NCI-H1092 (cell line): Measurements from ENCODE around the gene LDHAL6B.

Experiments used
- DNase-seq: peaks from one replicate; lab custom pipeline; 2025; lab: John Stamatoyannopoulos, UW

Gene LDHAL6B

DNA sequence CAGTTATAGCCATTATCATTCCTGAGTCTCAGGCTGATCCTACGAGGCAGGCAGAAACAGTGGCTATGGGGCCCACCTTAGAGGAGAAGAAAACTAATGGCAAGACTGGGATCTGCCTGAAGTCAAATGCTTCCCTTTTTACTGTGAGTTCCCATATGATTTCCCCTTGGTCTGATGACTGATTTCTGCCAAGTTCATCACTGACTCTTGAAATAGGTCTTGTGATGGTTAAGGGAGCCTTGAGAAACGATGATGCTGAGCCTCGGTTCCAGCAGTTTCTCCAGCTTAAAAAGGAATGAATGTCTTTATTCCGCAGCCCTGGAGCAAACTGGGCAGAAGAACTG, 29.4 kb upstream of the LDHAL6B start:
- no peak for DNase-seq

DNA sequence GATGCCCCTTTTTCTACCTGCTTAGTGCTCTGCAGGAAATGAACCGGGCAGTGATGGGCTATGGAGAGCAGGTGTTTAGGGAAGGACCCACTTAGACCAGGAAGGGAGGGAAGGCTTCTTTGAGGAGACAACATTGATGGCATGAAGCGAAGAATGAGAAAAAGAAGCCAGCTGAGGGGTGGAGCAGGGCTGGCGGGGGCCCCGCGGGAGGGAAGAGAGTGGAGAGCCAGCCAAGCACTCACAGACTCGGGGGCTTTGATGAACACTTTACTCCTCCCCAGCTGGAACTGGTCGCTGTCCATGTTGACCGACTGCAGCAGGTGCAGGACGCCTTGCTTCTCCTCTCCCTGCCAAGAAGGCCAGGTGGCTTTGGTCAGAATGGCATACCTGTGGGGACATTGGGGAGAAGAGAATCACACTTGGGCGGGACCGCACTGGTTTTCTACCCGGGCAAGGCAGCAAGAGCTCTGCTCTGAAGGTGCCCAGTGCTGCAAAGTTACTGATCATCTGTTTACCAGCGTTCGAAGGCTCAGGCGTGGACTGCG, 28.4 kb upstream of the LDHAL6B start:
- no peak for DNase-seq

DNA sequence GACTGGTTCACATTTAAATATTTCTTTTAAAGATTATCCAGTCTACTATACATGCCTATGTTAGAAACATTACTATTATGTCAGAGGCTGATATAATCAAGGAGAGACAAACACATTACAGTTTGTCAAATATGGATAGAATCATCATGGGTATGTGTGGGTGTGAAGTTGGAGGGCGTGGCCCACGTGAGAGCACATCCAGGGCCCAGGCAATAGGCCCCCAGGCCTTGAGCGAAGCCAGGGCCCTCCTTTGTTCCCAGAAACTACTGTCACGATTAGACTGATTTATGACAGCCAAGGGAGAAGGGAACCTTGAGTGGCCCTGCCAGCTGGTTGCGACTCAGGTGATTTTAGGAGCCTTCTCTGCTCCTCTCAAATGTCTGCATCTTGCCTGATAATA, 26.9 kb upstream of the LDHAL6B start:
- no peak for DNase-seq

DNA sequence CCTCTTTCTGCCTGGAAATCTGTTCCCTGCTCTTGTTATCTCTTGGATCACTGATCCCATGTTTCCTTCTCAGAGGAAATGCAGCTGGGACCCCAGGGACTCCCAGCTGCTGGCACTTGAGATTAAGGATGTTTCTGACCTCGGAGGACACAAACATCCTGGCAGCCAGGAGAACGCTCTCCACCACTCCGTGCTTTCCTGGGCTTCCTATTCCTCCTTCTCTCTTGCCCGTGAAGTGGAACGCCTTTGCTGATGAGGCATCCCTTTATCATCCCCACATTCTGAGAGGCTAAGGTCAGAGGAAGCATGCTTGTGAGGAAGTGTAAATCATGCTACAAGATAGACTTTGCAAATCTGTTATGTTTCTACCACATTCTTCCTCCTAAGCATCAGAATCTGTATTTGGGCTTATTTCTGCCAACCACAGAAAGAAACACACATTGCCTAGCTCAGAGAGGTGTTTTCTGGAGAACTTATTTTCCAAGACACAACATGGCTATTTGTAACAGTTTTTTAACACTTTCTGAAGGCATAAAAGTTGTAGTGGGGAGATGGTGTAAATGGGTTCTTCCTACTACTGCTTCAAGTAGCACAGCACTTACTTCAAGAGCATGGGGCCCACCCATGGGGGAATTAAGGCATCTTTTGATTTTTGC, 25.6 kb upstream of the LDHAL6B start:
- no peak for DNase-seq

DNA sequence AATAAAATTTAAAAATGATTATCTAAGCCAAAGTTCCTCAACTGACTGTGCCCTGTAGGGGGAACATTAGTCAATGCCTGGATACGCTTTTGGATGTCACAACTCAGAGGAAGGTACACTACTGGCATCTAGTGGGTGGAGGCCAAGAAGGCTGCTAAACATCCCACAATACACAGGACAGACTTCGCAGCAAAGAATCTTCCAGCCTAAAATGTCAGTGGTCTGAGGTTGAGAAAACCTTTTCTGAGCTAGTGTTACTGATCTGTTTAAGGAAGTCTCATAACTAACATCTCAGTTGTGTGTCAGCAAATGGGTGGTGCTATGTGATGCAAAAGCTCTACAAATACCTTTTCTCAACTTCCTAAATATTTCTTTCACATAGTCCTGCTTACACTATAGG, 20.9 kb upstream of the LDHAL6B start:
- no peak for DNase-seq

DNA sequence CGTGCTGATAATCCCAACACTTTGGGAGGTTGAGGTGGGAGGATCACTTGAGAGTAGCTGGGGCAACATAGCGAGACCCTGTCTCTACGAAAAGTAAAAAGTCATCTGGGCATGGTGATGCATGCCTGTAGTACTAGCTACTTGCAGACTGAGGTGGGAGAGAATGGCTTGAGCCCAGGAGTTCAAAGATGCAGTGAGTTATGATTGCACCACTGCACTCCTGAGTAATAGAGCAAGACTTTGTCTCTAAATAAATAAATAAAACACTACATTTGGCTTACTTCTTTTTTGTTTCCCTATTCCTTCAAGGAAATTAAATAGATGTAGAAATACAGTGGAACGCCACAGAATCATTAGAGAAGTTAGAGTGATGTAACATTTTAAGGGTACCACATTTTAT, 20.1 kb upstream of the LDHAL6B start:
- DNase-seq = no peak

DNA sequence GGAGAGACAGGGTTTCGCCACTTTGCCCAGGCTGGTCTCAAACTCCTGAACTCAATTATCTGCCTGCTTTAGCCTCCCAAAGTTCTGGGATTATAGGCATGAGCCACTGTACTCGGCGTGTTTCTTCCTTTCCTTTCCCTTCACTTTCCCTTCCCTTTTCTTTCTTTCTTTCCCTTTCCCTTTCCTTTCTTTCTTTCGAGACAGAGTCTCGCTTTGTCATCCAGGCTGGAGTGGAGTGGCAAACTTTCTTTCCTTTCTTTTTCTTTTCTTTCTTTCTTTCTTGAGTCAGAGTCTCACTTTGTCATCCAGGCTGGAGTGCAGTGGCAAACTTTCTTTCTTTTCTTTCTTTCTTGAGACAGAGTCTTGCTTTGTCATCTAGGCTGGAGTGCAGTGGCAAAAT, 17.4 kb upstream of the LDHAL6B start:
- DNase-seq = no peak

DNA sequence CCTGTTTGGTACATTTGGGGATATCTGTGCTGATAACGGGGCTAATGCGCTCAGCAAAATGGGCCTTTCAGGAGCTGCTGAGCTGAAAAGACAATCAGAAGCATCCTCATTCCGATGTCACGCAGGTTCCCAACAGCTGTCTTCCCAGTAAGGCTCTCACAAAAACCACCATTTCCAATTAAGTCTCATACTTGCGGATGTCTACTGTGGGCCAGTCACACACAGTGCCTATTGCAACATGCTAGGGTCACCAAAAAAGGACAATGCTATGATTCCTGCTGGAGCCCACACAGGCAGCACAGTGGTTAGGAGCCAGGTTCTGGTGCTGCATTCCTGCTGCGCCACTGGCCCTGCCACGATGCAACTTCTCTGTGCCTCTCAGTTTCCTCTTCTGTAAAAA, 16.4 kb upstream of the LDHAL6B start:
- DNase-seq = no peak

DNA sequence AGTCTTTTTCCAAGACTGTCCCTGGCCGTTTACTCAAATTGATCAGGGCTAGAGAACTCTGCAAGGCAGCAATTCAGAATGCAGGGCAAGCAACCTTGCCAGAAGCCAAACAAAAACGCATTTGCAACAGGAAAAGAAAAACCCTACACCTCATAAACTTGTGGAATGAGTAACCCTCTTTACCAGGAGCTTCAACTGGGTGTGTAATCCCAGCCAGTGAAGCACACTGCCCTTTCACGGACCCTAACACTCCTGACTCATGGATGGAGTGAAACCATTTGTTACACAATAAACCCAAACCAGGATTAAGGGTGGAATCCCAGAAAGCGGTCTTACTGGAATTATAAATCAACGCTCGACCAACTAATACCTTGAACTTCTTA, 14.8 kb upstream of the LDHAL6B start:
- no peak for DNase-seq

DNA sequence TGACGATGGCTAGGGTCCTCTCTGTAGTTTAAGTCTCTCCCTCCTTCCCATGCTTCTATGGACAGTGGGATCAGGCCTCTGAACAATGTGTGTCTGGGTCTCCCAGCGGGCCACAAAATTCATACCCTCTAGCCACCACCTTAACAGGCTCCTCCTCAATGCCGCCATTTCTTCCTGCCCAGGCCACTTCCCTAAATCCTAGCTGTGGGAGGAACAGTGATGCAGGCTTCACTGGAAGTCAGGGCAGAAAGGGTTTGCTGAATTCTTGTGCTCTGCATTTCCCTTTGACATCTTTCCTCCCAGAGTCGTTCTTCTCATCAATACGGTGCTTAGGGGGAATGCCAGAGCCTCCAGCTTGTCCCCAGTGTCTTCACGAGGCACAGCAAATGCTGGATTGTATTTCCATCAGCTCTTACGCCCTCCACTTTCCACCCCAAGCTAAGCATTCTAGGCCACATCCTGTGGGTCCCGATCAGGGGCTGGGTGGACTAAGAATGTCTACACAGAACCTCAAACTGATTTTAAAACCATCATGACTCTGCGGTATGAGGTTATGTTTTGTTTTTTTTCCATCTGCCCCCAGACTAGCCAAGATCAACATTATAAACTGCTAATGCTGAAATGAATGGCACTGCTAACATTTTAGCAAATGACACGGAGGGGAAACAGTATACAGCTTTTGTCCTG, 11.9 kb upstream of the LDHAL6B start:
- no peak for DNase-seq

DNA sequence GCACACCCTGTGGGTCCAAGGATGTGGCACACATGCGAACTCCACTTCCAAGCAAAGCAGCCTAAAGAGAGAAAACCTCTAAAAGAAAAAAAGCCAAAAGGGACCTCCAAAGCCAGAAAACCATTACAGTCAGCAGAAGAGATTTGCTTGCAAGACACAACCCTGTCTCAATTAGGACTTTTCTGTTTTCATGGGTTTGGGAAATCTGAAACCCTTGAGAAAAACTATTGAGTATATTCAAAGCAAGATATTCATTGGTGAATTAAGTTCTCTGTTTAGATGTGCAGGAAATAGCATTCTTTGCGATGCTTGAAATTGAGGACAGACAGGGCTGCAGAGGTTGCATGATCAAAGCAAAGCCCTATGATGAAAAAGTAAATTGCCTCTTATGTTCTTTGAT, 10.2 kb upstream of the LDHAL6B start:
- no peak for DNase-seq

DNA sequence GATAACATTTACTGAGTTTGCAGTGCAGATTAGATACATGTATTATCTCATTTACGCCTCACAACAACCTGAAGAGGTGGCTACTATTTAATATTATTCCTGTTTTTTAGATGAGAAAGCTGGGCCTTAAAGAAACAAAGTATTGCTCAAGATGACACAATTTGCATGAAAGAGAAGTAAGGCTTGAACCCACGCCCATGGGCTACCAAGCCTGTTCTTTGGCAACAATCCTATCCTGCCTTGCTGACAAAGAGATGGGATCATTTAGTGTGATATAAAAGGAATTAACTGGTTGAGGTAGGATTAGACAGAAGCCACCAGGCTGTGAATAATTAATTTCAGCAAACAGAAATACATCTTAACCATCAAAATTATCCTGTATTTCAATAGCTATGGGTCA, 9.2 kb upstream of the LDHAL6B start:
- no peak for DNase-seq

DNA sequence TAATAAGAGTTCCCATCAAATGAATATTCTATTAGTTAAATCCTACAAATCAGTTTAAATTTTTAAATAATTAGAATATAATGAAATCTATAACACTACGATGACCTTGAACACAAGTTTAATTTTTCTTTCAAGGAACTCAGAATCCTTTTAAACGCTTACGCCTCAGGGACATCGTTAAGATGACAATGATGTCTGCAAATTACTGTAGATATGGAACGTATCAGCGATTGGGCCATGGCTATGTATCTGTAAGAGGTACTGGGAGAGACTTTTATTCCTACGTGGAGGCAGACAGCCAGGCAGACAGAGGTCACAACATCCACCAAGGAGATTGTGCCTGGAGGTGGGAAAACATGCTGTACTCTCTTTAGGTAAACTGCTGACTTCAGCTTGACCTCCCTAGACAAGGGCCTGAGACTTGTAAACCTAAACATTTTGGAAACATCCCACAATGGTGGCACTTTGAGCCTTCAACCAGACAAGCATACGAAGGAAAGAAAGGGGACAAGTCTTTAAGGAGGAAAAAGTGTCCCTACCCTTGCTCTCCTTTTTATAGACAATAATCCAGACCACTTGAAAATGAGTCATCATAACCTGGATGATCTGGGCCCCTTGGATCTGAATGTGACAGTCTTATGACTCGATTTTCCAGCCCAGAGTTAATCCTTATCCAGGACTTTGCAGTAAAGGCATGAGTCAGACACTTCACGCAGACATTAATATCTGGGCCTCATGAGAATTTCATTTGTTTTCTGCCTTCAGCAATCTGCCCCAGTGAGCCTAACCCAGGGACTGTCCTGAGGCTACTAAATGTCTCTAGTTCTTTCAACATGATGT, 6.8 kb upstream of the LDHAL6B start:
- no peak for DNase-seq

DNA sequence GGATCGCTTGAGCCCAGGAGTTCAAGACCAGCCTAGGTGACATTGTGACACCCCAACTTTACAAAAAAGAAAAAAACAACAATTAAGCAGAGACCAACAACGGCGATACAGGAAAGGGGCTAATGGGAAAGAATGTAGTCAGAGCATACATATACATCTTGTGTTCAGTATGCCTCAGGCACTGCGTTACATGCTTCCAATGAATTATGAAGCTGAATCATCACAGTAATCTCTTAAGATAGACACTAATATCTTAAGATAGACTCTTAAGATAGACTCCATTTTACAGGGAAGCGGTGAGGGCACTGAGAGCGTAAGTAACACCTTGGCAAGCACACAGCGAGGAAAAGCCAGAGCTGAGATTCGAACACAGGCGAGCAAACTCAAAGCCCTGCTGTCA, 6.1 kb upstream of the LDHAL6B start:
- DNase-seq = no peak

DNA sequence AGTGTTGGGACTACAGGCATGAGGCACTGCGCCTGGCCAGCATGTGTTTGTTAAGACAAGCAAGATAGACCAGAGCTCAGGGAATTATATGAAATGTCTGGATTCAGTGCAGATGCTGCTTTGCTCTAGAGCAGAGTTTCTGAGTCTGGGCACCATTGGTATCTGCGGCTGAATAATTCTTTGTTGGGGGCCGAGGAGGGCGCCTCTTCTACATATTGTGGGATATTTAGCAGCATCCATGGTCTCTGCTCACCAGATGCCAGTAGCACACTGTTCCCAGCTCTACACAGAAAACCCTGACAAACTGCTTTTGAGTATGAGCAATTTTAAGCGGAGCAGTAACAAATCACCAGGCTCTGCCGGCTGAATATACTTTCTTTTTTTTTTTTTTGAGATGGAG, 3.6 kb upstream of the LDHAL6B start:
- DNase-seq = no peak

DNA sequence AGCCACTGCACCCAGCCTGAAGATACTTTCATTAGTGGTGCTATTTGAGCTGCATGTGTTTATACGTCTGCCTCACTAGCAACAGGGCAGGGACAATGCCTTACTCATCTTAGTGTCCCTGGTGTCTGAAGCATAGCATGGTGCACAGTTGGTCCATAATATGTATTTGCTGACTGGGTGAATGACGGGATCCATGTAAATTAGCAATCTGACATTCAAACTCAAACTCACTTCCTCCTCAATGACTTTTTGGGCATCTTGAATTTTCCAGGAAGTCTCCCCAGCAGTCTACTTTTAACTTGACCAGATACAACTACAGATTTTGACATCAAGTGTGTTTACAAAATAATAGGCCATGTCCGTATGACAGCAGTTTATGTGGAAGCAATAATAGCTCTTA, 3.0 kb upstream of the LDHAL6B start:
- no peak for DNase-seq

DNA sequence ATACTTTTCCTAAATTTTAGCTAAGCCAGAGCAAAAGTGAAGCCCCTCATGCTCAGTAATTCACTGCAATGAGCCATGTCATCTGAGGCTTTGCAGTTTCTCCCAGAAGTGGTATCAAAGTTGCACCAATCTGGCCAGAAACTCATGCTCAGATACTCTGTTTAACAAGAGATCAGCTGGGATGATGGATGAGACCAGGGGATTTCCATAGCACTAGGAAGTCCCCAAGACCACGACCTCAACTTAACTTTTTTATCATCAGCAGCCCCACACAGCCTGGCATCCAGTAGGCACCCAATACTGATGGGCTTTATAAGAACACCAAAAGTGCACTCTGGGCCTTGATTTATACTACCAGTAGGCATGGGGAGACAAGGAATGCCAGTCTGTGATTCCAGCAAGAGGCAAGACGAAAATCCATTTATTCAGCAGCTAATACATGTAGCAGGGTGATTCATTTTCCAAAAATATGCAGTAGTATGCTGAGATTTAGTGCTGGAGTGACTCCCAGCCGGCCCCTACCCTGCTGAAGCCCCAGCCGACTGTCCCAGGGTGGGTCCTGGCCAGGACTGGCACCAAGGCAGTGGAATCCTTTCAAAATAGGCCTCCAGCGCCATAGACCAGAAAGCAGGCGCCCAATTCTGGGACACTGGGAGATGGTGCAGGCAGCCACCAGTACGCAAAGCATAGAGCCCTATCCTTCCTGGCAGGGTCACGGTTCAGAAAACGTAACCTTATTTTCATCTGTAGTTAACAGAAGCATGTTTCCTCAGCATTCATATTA, 612 bp upstream of the LDHAL6B start:
- no peak for DNase-seq

DNA sequence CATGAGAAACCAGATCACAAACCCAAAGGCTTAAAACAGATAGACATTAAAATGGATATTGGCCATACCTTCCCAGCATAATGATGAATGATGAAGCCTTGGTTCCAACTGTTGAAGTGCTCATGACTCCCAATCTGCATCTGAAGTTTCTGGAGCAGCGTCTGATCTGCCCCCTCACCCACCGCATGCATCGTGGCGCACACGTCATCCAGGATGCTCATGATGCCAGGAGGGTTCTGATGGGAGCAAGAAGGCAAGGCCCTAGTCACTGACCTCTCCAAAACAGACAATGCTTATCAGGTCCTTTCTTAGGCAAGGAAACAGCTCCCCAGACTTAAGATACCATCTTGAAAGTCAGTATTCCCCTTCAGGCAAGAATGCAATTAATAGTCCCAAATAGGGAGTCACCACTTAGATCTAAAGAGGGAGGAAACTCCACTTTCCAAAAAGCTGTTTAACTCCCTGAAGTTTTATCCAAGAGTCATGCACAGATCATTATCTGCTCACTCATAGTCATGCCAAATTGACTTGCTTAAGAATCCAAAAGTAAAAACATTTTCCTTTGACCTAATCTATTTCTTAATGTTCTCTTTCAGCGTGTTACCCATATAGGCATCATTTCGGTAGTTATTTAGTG, 2.1 kb downstream of the LDHAL6B start:
- no peak for DNase-seq

DNA sequence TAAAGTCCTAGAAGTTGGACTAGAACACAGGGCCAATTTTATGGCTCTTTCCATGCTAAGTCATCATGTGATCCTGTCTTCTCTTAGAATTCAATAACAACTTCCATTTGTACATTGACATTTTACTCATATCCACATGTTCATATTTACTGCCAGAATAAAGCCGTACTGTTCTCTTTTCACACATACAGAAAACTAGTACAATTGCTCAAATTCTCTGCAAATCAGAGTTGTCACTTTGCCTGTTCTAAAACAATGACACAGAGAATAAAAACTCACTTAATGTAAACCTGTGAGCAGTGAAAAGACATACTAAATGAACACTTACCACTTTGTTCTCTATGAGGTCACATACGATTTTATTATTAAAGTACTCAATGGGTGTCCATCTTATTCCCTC, 3.5 kb downstream of the LDHAL6B start:
- no peak for DNase-seq

DNA sequence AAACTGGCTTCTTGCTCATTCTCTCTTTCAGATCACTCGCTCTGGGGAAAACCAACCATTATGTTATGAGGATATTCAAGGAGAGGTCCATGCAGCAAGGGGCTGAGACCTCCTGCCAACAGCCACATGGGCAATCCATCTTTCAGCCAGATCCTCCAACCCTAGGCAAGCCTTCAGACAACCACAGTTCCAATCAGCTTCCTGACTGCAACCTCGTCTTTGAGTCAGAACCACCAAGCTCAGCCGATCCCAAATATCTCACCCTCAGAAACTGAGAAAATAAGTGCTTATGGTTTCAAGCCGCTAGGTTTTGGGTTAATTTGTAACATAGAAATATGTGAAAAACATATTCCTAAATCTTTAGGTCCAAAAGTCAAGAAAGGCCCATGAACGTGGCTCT, 10.3 kb downstream of the LDHAL6B start:
- no peak for DNase-seq

DNA sequence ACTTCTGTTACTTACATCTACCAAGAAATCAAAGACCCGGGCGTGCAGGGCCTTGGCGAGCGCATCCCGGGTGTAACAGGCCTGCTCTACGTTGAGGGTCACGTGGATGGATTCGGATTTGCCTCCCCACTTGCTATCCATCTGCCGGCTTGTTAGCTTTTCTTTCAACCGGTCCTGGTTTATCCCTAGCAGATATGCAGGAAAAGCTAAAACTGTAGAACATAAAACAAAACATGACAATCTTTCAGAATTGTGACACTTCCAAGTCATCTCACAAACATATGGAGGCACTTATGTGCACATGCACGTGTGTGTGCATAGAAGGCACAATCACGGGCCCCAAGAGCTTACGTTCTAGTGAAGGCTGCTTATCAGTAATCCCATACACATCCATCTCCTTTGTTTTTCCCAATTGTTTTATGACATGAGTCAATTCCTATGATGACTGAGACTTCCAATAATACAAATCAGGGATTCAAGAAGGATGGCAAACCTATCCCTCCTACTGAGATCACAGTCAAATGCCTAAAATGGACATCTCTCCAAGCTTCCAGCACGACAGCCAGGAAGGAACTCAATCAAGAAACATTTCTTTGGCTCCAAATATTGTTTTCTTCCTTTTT, 11.3 kb downstream of the LDHAL6B start:
- no peak for DNase-seq
